Suprapubic skin (tissue), 4 donors: ENCODE results near the gene SREBF1. TPM values are rescaled to one million over a fixed set of nuclear protein-coding genes. Genes with fewer than 3 reads are reported as not detected.

Experiments
- DNase-seq, 2 donors: peaks; one replicate each; pipeline ENCODE4 v3.0.0-alpha.2; 2019; ENCODE audit warnings: low spot score in 2 of 2
- H3K27ac ChIP-seq: fragments of 200-600 bp; sonication (generic); one replicate; pipeline ENCODE4 v1.5.1; 2019
- H3K27me3 ChIP-seq: fragments of 200-600 bp; sonication (generic); one replicate; pipeline ENCODE4 v1.5.1; 2019
- H3K36me3 ChIP-seq: fragments of 200-600 bp; sonication (generic); one replicate; pipeline ENCODE4 v1.5.1; 2019
- H3K4me1 ChIP-seq: fragments of 200-600 bp; sonication (generic); one replicate; pipeline ENCODE4 v1.5.1; 2019
- H3K4me3 ChIP-seq: fragments of 200-600 bp; sonication (generic); one replicate; pipeline ENCODE4 v1.5.1; 2019; ENCODE audit warnings: mild to moderate bottlenecking
- H3K9me3 ChIP-seq: fragments of 200-600 bp; sonication (generic); one replicate; pipeline ENCODE4 v1.5.1; 2019
- EP300 ChIP-seq: sonication (generic); formaldehyde crosslinking; IDR thresholded peaks from one replicate; pipeline ENCODE4 v1.6.1; 2017; ENCODE audit warnings: antibody characterized with exemption
- POLR2A ChIP-seq, 2 donors: fragments of 450-650 bp; IDR thresholded peaks; one replicate each; pipeline ENCODE4 v1.6.1; 2017; ENCODE audit warnings: antibody characterized with exemption in 2 of 2, mild to moderate bottlenecking in 2 of 2, moderate library complexity in 2 of 2
- POLR2AphosphoS5 ChIP-seq, 3 donors: sonication (generic); formaldehyde crosslinking; IDR thresholded peaks; one replicate each; pipeline ENCODE4 v1.6.1; 2017; ENCODE audit warnings: antibody characterized with exemption in 3 of 3
- WGBS: methylation state at CpG from one replicate; pipeline ENCODE4 v1.1.5; 2018; 5-methylcytosine and 5-hydroxymethylcytosine counted together
- total RNA-seq, 4 donors: library from RNA; depleted of rRNA; stranded (reverse); fragments of >200 nt; gene quantifications; one replicate each; pipeline ENCODE4 v1.1.0, GENCODE V29; 2016
- TF ChIP-seq, protein P1 (sequence below), 2 donors: fragments of 200-600 bp in 1 of 2; fragments of 450-650 bp in 1 of 2; sonication (generic) in 1 of 2; IDR thresholded peaks; one replicate each; pipeline ENCODE4 v1.5.1; 2016 to 2019; ENCODE audit warnings: antibody characterized with exemption in 2 of 2, mild to moderate bottlenecking in 1 of 2, moderate library complexity in 1 of 2

Gene SREBF1
- total RNA-seq, 4 donors from 2014 or later = 78.1 to 124 (median 91.7) TPM

DNA sequence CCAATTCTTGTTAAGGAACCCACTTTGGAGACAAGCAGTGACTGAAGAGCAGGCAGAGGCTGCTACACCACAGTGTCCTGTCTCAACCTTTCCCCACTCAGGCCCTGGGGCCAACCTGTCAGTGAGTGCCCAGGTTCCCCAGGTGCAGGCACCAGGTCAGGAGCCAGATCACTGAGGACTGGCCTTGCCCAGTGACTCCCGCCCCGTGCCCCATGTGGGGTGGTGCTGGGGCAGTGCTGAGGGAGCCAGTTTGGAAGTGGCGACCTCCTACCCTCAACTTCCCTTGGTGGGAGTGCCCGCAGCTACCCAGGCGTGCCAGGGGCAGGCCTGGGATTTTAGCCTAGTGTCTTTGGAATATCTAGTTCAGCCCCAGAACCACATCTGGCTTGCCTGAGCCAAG, 29.3 kb downstream of the SREBF1 start:
- H3K27me3 ChIP-seq = no peaks in the 10 kb centered on the region
- H3K36me3 ChIP-seq = no peaks in the 10 kb centered on the region
- DNase-seq = no peak
- H3K27ac ChIP-seq = peak overlapping the region; percentile 25
- WGBS = no CpG with 5 or more reads among the region's 5 CpGs
- TF ChIP-seq POLR2A (IDR thresholded peaks at IDR 0.05) (no peak), POLR2AphosphoS5 (IDR thresholded peaks at IDR 0.05) (no peak), EP300 (no peak)
- TF ChIP-seq, protein P1, sequence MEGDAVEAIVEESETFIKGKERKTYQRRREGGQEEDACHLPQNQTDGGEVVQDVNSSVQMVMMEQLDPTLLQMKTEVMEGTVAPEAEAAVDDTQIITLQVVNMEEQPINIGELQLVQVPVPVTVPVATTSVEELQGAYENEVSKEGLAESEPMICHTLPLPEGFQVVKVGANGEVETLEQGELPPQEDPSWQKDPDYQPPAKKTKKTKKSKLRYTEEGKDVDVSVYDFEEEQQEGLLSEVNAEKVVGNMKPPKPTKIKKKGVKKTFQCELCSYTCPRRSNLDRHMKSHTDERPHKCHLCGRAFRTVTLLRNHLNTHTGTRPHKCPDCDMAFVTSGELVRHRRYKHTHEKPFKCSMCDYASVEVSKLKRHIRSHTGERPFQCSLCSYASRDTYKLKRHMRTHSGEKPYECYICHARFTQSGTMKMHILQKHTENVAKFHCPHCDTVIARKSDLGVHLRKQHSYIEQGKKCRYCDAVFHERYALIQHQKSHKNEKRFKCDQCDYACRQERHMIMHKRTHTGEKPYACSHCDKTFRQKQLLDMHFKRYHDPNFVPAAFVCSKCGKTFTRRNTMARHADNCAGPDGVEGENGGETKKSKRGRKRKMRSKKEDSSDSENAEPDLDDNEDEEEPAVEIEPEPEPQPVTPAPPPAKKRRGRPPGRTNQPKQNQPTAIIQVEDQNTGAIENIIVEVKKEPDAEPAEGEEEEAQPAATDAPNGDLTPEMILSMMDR (IDR thresholded peaks at IDR 0.05) = no peak
- peaks cover 56% of the 10 kb centered on the region for H3K4me1 ChIP-seq
- no peak overlapping the region for H3K4me3 ChIP-seq
- H3K9me3 ChIP-seq = no peaks in the 10 kb centered on the region

DNA sequence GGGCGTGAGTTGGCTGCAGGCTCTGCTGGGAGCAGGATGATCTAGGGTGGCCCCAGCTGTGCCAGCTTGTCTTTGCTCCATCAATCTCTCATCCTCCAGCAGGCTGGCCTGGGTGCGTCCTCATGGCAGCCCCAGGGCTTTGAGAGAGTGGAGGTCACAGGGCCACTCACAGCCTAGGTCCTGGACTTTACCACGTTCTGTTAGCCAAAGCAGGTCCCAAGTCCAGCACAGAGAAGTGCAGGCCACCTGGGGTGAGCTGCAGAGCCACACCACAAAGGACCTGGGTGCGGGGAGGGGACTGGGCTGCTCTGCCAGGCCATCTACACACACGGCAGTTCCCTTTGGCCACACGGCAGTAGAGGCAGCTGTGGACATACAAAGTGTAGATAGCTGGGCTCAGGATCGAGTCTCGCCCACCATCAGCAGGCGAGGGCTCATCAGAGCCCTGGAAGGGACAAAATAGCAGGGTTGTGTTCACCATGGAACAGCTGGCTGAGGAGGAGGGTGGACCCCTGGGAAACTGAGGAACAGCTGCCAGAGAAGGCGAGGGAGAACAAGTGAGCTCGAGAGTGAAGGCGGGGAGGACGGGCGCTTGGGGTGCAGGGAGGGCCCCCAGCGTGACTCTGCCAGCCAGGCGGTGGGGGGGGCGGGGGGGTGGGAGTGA, 30.0 kb downstream of the SREBF1 start:
- H3K36me3 ChIP-seq = no peaks in the 10 kb centered on the region
- H3K4me1 ChIP-seq = peaks cover 49% of the 10 kb centered on the region
- H3K27ac ChIP-seq = no peak overlapping the region
- no peak for DNase-seq
- H3K27me3 ChIP-seq = no peaks in the 10 kb centered on the region
- H3K9me3 ChIP-seq = no peaks in the 10 kb centered on the region
- 81% methylated on average over 15 of the region's 17 CpGs for WGBS
- no peak overlapping the region for H3K4me3 ChIP-seq
- no peak for TF ChIP-seq EP300
- TF ChIP-seq POLR2A (IDR thresholded peaks at IDR 0.05) = no peak
- TF ChIP-seq POLR2AphosphoS5 (IDR thresholded peaks at IDR 0.05) = no peak
- TF ChIP-seq, protein P1 (IDR thresholded peaks at IDR 0.05) = no peak

DNA sequence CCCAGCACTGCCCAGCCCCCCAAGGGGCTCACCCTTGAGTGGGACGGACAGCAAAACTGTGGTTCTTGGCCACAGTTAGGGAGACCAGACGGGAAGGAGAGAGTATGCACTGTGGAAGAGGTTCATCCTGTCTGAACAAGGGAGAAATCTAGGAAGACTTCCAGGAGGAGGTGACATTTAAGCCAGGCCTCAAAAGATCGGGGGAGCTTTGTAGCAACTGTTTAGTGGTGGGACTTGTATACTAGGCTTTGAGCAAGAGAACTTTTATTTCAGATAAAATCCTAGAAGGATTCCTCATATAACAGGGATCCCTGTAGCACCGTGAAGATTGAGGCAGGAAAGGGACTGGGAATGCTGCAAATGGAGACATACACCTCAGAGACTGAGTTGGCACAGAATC, 30.8 kb downstream of the SREBF1 start:
- Histone ChIP-seq H3K36me3 (no peaks in the 10 kb centered on the region), H3K27ac (no peak overlapping the region), H3K9me3 (no peaks in the 10 kb centered on the region), H3K4me3 (no peak overlapping the region), H3K4me1 (peaks cover 42% of the 10 kb centered on the region), H3K27me3 (no peaks in the 10 kb centered on the region)
- 93% methylated on average over 4 of the region's 4 CpGs for WGBS
- no peak for DNase-seq
- TF ChIP-seq POLR2AphosphoS5 (IDR thresholded peaks at IDR 0.05) (no peak), EP300 (no peak), POLR2A (IDR thresholded peaks at IDR 0.05) (no peak)
- TF ChIP-seq, protein P1 (IDR thresholded peaks at IDR 0.05) = no peak

DNA sequence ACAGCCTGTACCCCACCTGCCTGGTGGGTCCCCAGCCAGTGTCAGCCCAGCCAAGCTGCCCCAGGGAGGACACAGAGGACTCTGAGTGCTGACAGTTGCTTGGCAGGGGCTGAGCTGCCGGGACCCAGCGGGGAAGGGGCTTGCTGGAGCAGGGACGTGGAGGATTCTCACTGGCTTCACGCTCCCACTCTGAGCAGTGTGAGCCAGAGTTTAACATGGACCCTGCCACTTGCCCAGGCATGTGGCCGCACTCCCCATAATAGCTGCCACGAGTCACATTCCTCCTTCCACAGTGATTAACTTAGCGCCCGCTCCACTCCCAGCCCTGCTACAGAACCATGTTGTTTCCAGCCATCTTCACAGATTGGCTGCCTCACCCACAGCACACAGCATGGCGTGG, 31.2 kb downstream of the SREBF1 start:
- 60% methylated on average over 5 of the region's 9 CpGs for WGBS
- TF ChIP-seq POLR2A (IDR thresholded peaks at IDR 0.05) = no peak
- no peak for TF ChIP-seq EP300
- TF ChIP-seq POLR2AphosphoS5 (IDR thresholded peaks at IDR 0.05) = no peak
- Histone ChIP-seq H3K4me1 (peaks cover 38% of the 10 kb centered on the region), H3K4me3 (no peak overlapping the region), H3K36me3 (no peaks in the 10 kb centered on the region), H3K9me3 (no peaks in the 10 kb centered on the region), H3K27me3 (no peaks in the 10 kb centered on the region), H3K27ac (no peak overlapping the region)
- no peak for DNase-seq

DNA sequence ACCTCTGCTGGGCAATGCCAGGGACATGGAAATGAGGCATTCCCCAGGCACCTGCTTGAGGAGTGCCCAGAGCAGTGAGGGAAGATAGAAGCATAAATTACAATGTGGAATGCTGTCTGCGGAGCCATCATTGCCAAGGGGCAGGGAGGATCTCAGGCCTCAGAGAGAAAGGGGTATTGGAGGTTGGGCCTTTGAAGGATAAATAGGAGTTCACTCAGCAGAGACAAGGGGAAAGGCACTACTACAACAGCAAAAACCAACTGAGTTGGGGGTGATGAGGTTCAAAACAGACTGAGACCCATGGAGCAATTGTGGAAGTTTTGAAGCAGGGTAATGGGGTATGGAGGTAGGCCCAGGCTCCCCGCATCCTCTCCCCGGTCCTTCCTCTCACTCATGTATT, 32.8 kb downstream of the SREBF1 start:
- H3K27me3 ChIP-seq = no peaks in the 10 kb centered on the region
- no peak overlapping the region for H3K4me3 ChIP-seq
- DNase-seq = no peak
- TF ChIP-seq, protein P1 (IDR thresholded peaks at IDR 0.05) = no peak
- no peak for TF ChIP-seq EP300
- no peak for TF ChIP-seq POLR2A (IDR thresholded peaks at IDR 0.05)
- no peak for TF ChIP-seq POLR2AphosphoS5 (IDR thresholded peaks at IDR 0.05)
- H3K27ac ChIP-seq = no peak overlapping the region
- H3K4me1 ChIP-seq = peaks cover 22% of the 10 kb centered on the region
- 86% methylated on average over 3 of the region's 3 CpGs for WGBS
- H3K9me3 ChIP-seq = no peaks in the 10 kb centered on the region
- H3K36me3 ChIP-seq = peaks cover 9% of the 10 kb centered on the region
